ENCODE results near the gene THUMPD1.
"Not testable (repeated sequence)": the region's sequence is repeated elsewhere in the genome, so short reads cannot be mapped to it uniquely, and the experiment has no call there.

The THUMPD1 gene, protein sequence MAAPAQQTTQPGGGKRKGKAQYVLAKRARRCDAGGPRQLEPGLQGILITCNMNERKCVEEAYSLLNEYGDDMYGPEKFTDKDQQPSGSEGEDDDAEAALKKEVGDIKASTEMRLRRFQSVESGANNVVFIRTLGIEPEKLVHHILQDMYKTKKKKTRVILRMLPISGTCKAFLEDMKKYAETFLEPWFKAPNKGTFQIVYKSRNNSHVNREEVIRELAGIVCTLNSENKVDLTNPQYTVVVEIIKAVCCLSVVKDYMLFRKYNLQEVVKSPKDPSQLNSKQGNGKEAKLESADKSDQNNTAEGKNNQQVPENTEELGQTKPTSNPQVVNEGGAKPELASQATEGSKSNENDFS

DNA sequence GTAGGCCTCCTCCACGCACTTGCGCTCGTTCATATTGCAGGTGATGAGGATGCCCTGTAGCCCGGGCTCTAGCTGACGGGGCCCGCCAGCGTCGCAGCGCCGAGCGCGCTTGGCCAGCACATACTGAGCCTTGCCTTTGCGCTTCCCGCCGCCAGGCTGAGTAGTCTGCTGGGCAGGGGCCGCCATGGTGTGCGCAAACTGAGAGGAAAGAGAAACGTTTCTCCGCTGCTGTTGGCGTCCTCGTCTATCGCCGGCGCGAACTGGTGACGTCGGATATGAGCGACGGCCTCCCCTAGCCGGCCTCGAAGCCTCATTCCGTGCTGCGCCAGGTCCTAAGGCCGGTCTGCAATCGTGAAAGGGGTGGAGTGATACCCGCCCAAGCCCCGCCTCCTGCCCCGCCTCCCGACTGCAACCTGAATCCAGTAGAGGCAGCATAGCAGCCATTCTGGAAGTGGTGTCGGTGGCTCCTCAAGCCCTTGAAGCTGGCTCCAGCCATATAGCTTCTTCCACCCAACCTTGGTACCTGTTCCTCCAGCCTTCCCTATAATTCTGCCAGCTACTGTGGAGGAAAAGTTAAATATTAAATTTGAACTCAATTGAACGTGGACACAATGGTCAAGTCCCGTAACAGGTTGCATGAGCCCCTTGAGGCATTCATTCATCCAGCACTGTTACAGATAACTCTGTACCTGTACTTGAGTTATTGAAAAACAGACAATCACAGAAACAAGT, at the start of gene THUMPD1:
Gene THUMPD1 (minus strand): TSS at position 265 of the 732 bp plus-strand sequence. CDS start 79 bp downstream, at position 186.
- peak within 1 kb of the TSS; percentile 96 for H3K4me3 Mint-ChIP-seq
- peaks cover 26% of the 10 kb centered on the region for H3K4me1 Mint-ChIP-seq (ENCODE audit: low read depth)
- H3K9me3 Mint-ChIP-seq = no peaks in the 10 kb centered on the region
- H3K27me3 Mint-ChIP-seq = no peaks in the 10 kb centered on the region
- peak within 1 kb of the TSS; percentile 93 for H3K27ac Mint-ChIP-seq
- H3K36me3 Mint-ChIP-seq (ENCODE audit: low read depth) = peaks cover 13% of the 10 kb centered on the region

GRCh38 chr16:20789130-20789529, 47.5 kb upstream of the THUMPD1 start:
- H3K27ac Mint-ChIP-seq = no peak overlapping the region
- no peaks in the 10 kb centered on the region for H3K27me3 Mint-ChIP-seq
- no peaks in the 10 kb centered on the region for H3K9me3 Mint-ChIP-seq
- no peak overlapping the region for H3K4me3 Mint-ChIP-seq
- H3K36me3 Mint-ChIP-seq (ENCODE audit: low read depth) = no peaks in the 10 kb centered on the region
- H3K4me1 Mint-ChIP-seq (ENCODE audit: low read depth) = no peaks in the 10 kb centered on the region

GRCh38 chr16:20784204-20784603, 42.6 kb upstream of the THUMPD1 start:
- Mint-ChIP-seq H3K4me1 (ENCODE audit: low read depth) (no peaks in the 10 kb centered on the region), H3K4me3 (no peak overlapping the region), H3K9me3 (no peaks in the 10 kb centered on the region), H3K36me3 (ENCODE audit: low read depth) (peaks cover 9% of the 10 kb centered on the region), H3K27me3 (no peaks in the 10 kb centered on the region), H3K27ac (no peak overlapping the region)

GRCh38 chr16:20782470-20782869, 40.9 kb upstream of the THUMPD1 start:
- H3K9me3 Mint-ChIP-seq = no peaks in the 10 kb centered on the region
- no peak overlapping the region for H3K4me3 Mint-ChIP-seq

DNA sequence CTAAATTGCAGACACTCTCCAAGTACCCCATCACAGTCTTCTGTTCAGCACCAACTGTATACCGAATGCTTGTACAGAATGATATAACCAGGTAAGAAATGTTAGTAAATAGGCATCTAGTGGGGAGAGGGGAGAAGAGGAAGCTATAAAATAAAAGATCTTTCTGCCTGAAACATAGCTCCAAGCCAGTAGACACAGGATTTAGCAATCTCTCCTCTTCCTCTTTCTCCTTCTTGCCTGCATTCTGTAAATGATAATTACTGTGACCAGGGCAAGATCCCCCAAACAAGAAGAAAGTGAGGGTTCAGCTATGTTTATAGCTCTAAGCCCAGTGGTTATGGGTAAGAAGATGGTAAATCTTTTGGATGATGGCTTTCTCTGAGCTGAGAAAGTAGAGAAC, 40.1 kb upstream of the THUMPD1 start:
- no peak overlapping the region for H3K4me3 Mint-ChIP-seq
- no peaks in the 10 kb centered on the region for H3K9me3 Mint-ChIP-seq
- peaks cover 9% of the 10 kb centered on the region for H3K36me3 Mint-ChIP-seq (ENCODE audit: low read depth)
- H3K4me1 Mint-ChIP-seq (ENCODE audit: low read depth) = no peaks in the 10 kb centered on the region
- H3K27ac Mint-ChIP-seq = no peak overlapping the region
- no peaks in the 10 kb centered on the region for H3K27me3 Mint-ChIP-seq

More at GRCh38 chr16:20782470-20782869, 40.9 kb upstream of the THUMPD1 start:
- no peaks in the 10 kb centered on the region for H3K4me1 Mint-ChIP-seq (ENCODE audit: low read depth)
- H3K27ac Mint-ChIP-seq = no peak overlapping the region
- peaks cover 9% of the 10 kb centered on the region for H3K36me3 Mint-ChIP-seq (ENCODE audit: low read depth)
- no peaks in the 10 kb centered on the region for H3K27me3 Mint-ChIP-seq

GRCh38 chr16:20774703-20775362, 33.2 kb upstream of the THUMPD1 start:
- H3K27me3 Mint-ChIP-seq = no peaks in the 10 kb centered on the region
- no peaks in the 10 kb centered on the region for H3K4me1 Mint-ChIP-seq (ENCODE audit: low read depth)
- no peak overlapping the region for H3K27ac Mint-ChIP-seq
- H3K4me3 Mint-ChIP-seq = no peak overlapping the region
- peaks cover under 1% of the 10 kb centered on the region for H3K36me3 Mint-ChIP-seq (ENCODE audit: low read depth)
- no peaks in the 10 kb centered on the region for H3K9me3 Mint-ChIP-seq

DNA sequence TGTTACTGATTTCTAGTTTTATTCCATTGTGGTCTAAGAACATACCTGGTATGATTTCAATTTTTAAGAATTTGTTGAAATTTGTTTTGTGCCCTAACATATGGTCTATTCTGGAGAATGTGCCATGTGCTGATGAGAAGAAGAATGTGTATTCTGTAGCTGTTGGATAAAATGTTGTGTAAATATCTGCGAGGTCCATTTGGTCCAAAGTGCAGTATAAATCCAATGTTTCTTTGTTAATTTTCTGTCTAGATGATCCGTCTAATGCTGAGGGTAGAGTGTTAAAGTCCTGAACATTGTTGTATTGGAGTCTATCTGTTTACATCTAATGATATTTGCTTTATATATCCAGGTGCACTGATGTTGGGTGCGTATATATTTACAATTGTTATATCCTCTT, 32.1 kb upstream of the THUMPD1 start:
- Mint-ChIP-seq H3K27ac (no peak overlapping the region), H3K9me3 (no peaks in the 10 kb centered on the region), H3K4me3 (no peak overlapping the region), H3K4me1 (ENCODE audit: low read depth) (no peaks in the 10 kb centered on the region), H3K36me3 (ENCODE audit: low read depth) (no peaks in the 10 kb centered on the region), H3K27me3 (no peaks in the 10 kb centered on the region)

- H3K4me1 Mint-ChIP-seq (ENCODE audit: low read depth) = peaks cover 12% of the 10 kb centered on the region
- no peak overlapping the region for H3K4me3 Mint-ChIP-seq
- no peak overlapping the region for H3K27ac Mint-ChIP-seq
Measured at GRCh38 chr16:20768818-20769217, 27.2 kb upstream of the THUMPD1 start.

DNA sequence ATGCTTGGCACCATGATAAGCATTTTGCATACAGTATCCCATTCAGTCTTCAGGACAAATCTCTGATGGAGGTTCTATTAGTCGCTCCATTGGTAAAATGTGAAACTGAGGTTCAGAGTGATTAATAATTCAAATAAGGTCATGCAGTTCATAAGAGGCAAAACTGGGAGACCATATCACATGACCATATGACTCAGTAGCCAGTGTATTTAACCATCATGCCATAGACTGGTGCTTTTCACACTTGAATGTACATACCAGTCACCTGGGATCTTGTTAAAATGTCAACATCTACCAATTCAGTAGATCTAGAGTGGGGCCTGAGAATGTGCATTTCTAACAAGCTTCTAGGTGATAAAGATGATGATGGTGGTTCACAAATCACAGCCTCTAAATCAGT, 26.5 kb upstream of the THUMPD1 start:
- Mint-ChIP-seq H3K36me3 (ENCODE audit: low read depth) (no peaks in the 10 kb centered on the region), H3K9me3 (no peaks in the 10 kb centered on the region), H3K27me3 (no peaks in the 10 kb centered on the region), H3K4me1 (ENCODE audit: low read depth) (peaks cover 19% of the 10 kb centered on the region), H3K4me3 (no peak overlapping the region), H3K27ac (no peak overlapping the region)

More at GRCh38 chr16:20768818-20769217, 27.2 kb upstream of the THUMPD1 start:
- no peaks in the 10 kb centered on the region for H3K27me3 Mint-ChIP-seq
- no peaks in the 10 kb centered on the region for H3K9me3 Mint-ChIP-seq
- no peaks in the 10 kb centered on the region for H3K36me3 Mint-ChIP-seq (ENCODE audit: low read depth)

- no peak overlapping the region for H3K4me3 Mint-ChIP-seq
- peaks cover 24% of the 10 kb centered on the region for H3K4me1 Mint-ChIP-seq (ENCODE audit: low read depth)
- H3K27ac Mint-ChIP-seq = no peak overlapping the region
- no peaks in the 10 kb centered on the region for H3K36me3 Mint-ChIP-seq (ENCODE audit: low read depth)
- H3K9me3 Mint-ChIP-seq = no peaks in the 10 kb centered on the region
- no peaks in the 10 kb centered on the region for H3K27me3 Mint-ChIP-seq
Measured at GRCh38 chr16:20767577-20767976, 26.0 kb upstream of the THUMPD1 start.

DNA sequence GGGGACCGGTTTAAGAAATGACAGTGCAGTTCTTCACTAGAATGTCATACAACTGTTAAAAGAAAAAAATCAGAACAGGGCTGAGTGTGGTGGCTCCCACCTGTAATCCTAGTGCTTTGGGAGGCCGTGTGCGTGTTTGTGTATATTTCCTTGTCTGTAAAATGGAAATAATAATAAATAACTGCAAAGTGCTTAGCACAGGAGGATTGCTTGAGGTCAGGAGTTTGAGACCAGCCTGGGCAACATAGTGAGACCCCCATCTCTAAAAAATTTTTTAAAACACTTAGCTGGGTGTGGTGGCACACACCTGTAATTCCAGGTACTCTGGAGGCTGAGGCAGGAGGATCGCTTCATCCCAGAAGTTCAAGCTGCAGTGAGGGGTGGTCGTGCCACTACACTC, 24.7 kb upstream of the THUMPD1 start:
- Mint-ChIP-seq H3K27me3 (no peaks in the 10 kb centered on the region), H3K9me3 (peaks cover 10% of the 10 kb centered on the region), H3K36me3 (ENCODE audit: low read depth) (peaks cover 9% of the 10 kb centered on the region), H3K4me3 (no peak overlapping the region), H3K4me1 (ENCODE audit: low read depth) (peaks cover 30% of the 10 kb centered on the region), H3K27ac (no peak overlapping the region)

GRCh38 chr16:20765732-20766131, 24.1 kb upstream of the THUMPD1 start:
- Mint-ChIP-seq H3K4me1 (ENCODE audit: low read depth) (peaks cover 30% of the 10 kb centered on the region), H3K9me3 (peaks cover 15% of the 10 kb centered on the region)

DNA sequence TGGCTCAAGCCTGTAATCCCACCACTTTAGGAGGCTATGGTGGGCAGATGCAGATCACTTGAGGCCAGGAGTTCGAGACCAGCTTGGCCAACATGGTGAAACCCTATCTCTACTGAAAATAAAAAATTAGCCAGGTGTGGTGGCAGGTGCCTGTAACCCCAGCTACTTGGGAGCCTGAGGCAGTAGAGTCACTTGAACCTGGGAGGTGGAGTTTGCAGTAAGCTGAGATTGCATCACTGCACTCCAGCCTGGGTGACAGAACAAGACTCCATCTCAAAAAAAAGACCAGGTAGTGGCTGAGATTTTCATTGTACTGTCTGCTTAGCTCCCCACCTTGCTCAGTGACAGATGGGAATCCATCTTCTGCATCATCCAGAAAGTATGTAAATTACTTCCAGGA, 22.8 kb upstream of the THUMPD1 start:
- peaks cover 30% of the 10 kb centered on the region for H3K4me1 Mint-ChIP-seq (ENCODE audit: low read depth)
- not testable (repeated sequence) for H3K27me3 Mint-ChIP-seq, H3K4me3 Mint-ChIP-seq, H3K27ac Mint-ChIP-seq
- H3K9me3 Mint-ChIP-seq = peaks cover 15% of the 10 kb centered on the region
- H3K36me3 Mint-ChIP-seq (ENCODE audit: low read depth) = peaks cover 13% of the 10 kb centered on the region

More at GRCh38 chr16:20765732-20766131, 24.1 kb upstream of the THUMPD1 start:
- no peak overlapping the region for H3K4me3 Mint-ChIP-seq
- H3K27ac Mint-ChIP-seq = no peak overlapping the region
- no peaks in the 10 kb centered on the region for H3K27me3 Mint-ChIP-seq
- peaks cover 10% of the 10 kb centered on the region for H3K36me3 Mint-ChIP-seq (ENCODE audit: low read depth)

- Mint-ChIP-seq H3K4me1 (ENCODE audit: low read depth) (peaks cover 30% of the 10 kb centered on the region), H3K27me3 (no peaks in the 10 kb centered on the region), H3K9me3 (peaks cover 15% of the 10 kb centered on the region), H3K27ac (peak within 1 kb of the TSS; percentile 88), H3K4me3 (peak within 1 kb of the TSS; percentile 89), H3K36me3 (ENCODE audit: low read depth) (peaks cover 13% of the 10 kb centered on the region)
Measured at GRCh38 chr16:20763461-20764232, 22.0 kb upstream of the THUMPD1 start, which contains the start of gene ACSM3. ACSM3 (plus strand) TSS chr16:20764014; CDS start chr16:20770035, 6,021 bp downstream.
